ENCODE measurements around the gene NR4A3.
"Not testable (repeated sequence)": the region's sequence is repeated elsewhere in the genome, so short reads cannot be mapped to it uniquely, and the experiment has no call there.

The NR4A3 gene

DNA sequence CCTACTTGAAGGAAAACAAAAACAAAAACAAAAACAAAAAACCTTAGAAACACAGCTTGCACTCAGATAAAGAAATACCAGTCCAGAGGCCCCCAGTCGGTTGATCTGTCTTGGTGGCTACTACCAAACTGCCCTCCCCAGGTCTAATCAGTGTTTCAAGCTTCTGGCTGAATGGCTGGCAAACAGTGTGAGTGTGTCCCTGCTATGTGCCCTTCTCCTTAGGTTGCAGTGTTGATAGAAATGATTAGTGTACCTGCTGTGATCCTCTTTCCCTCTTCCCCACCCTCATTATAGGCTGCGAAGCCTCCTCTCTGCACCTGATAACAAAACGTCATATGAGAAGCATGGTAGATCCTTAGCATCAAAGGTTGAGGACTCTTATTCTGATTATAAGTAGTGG is 12.8 kb downstream of the NR4A3 start:
- DNase-seq (ENCODE audit: low read depth) = no peak

DNA sequence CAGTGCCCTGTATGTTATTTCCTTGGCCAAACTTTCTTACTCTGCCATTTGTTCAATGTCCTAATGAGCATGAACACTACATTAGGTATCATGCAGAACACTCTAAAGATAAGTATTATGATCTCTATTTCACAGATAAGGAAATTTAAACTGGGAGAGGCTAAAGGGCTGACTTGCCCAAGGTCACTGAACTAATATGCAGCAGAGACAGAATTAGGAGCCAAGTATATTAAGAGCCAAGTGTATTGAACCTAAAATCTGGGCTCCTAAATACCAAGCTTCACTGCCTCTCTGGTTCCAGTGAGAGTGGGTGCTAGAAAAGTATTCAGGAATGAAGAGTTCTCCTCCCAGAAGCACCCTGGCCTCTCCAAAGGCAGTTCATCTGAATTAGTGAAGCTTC is 13.5 kb downstream of the NR4A3 start:
- no peak for DNase-seq (ENCODE audit: low read depth)

DNA sequence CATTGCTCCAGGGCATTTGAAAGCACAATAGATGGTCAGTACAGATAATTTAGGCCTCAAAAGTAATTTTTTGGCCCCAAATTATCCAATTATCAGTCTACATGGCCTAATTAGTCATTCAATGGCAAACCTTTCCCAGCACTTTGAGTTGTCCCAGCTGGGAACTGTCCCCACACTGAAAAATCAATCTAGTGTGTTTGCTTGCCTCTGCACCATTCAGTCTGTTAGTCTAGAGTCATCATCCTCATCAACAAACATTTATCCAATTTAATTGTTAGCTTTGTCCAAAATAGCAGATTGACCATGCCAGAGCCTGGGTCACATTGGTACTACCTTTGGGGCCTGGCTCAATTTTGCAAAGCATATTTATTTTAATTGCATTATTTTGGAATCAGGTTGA is 13.9 kb downstream of the NR4A3 start:
- no peak for DNase-seq (ENCODE audit: low read depth)

DNA sequence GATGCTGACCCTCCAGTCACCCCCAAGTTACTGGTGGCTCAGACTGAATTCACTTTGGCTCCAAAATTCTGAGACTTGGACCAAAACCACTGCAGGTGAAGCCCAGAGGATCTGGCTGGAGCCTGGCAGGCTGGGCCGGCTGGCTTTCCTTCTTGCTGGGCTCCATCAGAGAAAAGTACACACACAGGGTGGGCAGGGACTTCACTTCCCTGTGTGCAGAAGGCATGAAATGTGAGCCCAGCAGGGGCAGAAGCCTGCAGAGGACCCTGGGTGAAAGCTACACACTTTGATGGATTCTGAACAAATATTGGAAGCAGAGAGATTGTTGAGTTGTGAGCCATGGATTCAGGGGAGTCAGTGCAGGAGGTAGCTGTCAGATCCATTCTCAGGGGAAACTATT is 18.4 kb downstream of the NR4A3 start:
- DNase-seq (ENCODE audit: low read depth) = no peak

DNA sequence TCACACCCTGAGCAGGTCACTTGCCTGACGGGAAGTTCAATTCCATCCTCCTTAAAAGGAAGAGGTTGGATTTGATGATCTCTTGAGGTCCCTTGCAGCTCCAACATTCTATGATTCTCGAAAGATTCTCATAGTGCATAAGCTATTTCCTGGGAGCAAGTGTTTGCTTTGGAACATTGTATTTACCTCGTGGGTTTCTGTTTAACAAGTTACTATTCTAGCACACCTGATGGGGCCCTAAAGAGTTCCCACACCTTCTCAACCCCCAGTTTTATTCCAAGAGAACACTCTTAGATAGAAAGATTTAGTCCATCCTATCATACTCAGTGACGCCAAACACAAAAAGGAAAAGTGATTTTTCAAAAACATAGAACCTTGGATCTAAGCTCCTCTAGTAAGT is 23.4 kb downstream of the NR4A3 start:
- DNase-seq (ENCODE audit: low read depth) = no peak

DNA sequence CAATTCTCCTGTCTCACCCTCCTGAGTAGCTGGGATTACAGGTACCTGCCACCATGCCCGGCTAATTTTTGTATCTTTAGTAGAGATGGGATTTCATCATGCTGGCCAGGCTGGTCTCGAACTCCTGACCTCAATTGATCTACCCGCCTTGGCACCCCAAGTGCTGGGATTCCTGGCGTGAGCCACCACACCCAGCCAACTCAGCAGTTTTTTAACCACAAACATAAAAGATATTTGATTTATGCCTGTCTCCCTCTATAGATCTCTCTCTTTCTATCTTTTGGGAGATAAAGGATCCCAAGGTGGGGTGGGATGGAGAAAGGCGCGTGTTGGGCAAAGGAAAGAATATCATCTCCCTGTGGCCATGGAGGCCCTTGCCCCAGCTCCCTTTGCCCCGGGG is 26.8 kb downstream of the NR4A3 start:
- DNase-seq (ENCODE audit: low read depth) = no peak

DNA sequence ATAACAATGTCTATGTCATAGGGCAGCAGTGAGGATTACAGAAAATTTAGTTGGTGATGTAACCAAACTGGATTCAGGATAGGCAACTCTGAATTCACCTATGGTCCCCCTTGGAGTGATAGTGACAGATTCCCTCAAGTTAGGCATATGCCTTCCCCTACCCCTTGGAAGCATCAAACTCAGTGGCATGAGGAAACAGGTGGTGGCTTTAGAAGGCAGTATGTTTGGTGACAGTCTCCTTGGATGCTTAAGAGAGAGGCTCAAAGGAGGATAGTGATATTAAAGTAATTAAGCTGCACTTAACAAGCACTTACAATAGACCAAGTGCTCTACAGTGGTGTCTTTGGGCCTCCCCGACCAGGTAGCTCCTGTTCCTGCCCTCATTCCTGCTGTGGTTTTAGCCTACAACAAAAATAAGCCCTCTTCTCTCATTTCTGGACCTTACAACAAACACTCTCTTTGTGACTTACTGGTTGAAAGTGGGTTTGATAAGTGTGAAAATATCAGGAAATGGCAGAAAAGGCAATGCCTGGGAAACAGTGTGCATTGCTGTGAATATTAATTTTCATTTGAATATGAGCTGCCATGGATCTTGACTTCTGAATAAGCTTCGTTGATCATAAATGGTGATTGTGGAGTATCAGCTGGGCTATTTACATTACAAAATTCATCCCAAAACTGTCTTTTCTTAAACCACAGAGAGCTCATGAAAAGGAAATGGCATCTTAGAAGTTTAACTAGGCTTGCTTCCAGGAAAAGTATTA is 29.2 kb downstream of the NR4A3 start:
- no peak for DNase-seq (ENCODE audit: low read depth)

DNA sequence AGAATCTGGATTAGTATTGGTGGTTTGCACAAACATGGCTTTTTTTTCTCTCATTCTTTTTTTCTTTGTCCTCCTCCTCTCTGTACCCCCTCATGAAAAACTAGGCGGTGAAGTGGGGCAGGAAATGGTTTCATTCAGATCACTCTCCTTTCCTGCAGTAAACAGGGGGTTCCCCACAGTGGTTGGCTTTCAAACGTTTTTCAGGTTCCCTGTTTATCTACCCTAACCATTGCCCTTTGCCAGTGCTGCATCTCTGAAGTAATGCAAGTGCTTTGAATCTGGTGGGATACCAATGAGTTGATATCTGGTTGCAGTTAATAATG is 29.8 kb downstream of the NR4A3 start:
- DNase-seq (ENCODE audit: low read depth) = no peak

DNA sequence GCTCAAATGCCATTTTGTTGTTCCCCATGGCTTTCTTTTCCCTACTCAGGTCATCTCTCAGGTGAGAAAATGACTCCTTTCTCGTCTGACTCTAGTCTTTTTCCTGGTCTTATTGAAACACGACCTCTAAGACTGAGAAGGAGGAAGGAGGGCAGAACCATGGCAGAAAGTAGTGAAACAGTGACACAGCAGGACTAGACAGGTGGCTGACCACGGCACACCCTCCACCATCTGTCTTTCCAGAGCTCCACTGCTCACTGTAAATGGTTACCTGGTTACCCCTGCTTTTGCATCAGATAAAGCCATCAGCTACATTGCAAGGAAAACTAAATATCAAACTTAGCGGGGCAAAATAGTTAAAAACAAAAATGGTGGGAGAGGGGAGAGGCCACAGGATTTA is 30.9 kb downstream of the NR4A3 start:
- no peak for DNase-seq (ENCODE audit: low read depth)

DNA sequence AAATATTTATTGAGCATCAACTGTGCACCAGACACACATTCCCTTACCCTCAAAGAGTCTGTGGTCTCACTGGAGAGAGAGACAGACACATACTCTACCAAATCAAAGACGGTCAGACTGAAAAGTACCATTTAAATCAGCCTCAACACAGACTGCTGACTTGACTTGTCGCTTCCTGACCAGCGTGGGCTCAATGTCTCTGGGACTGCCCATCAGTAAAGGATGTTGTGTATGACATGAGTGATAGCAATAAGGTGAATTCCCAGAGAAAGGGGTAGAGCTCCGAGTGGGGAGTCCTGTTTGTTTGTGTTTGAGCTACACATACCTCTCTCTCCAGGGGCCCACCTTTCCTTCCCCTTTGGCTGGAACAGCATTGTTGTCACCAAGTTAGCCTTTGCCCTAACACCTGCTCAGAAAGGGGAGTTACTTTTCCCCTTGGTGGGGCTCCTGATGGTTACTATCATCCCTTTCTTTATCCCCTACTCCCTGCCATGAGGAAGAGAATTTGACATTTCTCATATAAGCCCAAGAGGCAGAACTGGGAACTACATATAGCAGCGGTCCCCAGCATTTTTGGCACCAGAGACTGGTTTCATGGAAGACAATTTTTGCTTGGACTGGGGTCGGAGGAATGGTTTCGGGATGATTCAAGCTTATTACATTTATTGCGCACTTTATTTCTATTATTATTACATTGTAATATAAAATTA is 33.9 kb downstream of the NR4A3 start:
- no peak for DNase-seq (ENCODE audit: low read depth)

DNA sequence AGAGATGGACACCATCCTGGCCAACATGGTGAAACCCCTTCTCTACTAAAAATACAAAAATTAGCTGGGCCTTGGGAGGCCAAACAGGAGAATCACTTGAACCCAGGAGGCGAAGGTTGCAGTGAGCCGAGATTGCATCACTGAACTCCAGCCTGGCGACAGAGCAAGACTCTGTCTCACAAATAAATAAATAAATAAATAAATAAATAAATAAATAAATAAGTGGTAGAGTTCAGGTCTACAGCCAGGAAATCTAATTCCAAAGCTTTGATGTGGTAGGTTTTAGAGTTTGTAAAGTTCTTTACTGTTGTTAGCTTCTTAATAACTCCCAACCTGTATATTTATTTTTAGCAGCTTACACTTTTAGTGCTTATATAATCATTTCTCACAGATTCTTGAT is 35.9 kb downstream of the NR4A3 start:
- DNase-seq (ENCODE audit: low read depth) = not testable (repeated sequence)

DNA sequence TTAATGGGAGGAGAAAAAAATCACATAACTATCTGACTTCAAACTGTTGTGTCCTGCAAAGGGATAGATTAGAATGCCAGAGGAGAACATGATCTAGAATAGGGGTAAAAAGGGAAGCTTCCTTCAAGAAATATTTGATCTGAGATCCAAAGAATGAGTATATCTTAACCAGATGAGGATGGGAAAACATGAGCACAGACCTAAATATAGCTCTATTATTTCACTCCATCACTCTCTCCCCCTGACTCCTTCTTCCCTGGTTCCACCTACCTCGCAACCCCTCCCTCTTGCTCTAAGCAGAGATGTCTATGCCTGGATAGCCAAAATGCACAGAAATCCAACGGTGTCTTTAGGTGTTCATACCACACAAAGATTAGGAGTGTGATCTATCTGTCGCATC is 36.4 kb downstream of the NR4A3 start:
- no peak for DNase-seq (ENCODE audit: low read depth)

DNA sequence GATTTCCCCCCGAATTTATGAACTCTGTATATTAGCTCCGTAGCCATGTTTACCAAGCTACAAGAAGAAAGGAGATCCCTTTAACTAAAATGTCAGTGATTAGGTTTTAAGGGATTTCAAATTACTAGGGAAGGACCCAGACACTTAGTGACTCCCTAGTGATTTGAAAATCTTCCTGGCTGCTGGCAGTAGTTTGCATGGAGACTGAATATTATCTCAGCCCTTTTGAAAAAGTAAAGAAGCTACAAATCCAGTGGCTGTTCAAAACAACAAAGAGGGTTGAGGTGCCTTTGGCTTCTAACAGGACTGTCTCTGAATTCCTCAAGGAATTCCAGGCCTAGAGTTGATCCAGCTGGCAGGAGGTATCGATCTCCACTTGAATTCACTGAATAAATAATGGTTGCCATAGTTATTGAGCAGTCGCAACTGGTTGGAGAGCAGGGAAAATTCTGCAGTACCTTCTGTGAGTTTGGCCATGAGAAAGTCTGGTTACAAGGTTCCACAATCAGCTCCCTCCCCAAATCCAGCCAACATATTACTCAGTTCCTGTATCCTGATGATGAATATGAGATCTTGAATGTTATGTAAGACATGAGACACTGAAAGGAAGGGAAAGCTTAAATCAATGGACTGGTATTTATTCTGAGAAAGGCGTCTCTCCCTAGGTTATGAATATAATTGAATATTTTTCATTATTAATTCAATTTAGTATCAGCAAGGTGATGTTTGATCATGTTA is 37.7 kb downstream of the NR4A3 start:
- DNase-seq (ENCODE audit: low read depth) = peak; percentile 56

DNA sequence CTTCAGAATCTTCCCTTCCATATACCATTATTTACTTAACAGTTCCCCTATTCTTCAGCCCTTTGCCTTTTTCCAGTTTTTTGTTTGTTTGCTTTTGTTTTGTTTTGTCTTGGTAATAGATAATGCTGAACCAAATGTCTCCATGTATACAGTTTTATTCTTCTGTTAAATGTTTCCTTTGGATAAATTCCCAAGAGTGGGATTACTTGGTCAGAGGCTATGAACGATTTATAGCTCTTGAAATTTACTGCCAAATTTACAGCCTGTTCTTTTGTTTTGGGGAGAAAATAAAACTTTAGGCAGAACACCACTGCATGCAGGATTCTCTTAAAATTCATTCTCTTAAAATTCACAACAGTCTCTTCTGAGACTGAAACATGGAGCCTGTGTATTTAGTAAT is 38.6 kb downstream of the NR4A3 start:
- no peak for DNase-seq (ENCODE audit: low read depth)

DNA sequence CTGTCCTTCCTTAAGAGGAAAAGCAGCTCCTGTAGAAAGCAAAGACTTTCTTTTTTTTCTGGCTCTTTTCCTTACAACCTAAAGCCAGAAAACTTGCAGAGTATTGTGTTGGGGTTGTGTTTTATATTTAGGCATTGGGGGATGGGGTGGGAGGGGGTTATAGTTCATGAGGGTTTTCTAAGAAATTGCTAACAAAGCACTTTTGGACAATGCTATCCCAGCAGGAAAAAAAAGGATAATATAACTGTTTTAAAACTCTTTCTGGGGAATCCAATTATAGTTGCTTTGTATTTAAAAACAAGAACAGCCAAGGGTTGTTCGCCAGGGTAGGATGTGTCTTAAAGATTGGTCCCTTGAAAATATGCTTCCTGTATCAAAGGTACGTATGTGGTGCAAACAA is 42.3 kb downstream of the NR4A3 start:
- DNase-seq (ENCODE audit: low read depth) = no peak

DNA sequence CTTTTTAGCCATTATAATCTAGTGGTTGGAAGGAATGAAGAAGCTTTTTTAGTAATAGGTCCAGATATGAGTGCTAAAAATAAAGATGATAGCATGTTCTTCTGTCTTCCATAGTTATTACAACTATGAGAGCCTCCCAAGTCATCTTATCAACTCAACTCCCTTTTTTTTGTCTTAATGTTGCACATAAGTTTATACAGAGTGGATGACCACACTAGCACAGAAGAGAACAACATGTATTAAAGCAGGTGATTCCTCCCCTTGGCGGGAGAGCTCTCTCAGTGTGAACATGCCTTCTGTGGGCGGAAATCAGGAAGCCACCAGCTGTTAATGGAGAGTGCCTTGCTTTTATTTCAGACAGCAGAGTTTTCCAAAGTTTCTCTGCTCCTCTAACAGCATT is 44.7 kb downstream of the NR4A3 start:
- no peak for DNase-seq (ENCODE audit: low read depth)

DNA sequence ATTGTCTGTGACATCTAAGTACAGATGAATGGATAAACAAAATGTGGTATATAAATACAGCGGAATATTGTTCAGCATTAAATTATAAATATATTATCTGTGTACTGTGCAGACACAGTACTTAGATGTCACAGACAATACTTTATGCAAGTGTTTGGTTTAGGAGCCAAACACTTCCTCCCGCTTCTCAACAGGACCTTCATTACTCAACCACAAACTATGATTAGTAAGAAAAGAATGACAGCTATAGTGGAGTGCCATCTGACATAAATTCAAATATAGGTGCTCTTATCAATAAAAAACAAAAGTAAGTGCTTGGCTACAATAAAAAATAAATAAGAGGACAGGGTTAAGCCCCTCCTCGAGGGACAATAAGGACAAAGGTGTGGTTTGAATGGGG is 45.9 kb downstream of the NR4A3 start:
- DNase-seq (ENCODE audit: low read depth) = peak; percentile 50

DNA sequence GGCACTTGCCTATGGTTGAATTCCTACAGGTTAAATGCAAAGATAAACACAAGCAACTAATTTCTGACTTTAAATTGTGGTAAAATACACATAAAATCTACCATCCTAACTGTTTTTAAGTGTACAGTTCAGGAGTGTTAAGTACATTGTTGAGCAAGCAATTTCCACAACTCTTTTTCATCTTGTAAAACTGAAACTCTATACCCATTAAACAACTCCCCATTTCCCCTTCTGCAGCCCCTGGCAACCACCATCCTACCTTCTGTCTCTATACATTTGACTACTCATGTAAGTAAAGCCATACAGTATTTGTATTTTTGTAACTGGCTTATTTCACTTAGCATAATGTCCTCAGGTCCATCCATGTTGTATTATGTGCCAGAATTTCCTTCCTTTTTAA is 46.3 kb downstream of the NR4A3 start:
- no peak for DNase-seq (ENCODE audit: low read depth)

DNA sequence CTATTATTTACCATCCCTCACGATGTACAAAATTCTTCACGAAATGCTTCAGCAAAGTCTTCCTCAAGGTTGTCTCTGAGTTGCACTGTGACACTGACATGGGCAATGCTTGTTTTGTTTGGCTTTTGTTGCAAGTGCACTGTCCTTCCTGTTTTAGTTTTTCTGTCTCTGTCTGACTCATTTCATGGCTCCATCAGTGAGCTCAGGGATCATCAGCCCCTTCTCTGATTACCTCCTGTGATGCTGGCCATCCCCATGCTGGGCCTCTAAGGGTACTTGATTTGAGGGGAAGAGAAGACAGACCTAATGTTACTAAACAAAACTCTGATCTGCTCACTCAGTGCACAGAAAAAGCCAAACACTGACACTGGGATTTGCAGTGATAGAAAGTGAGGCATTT is 47.2 kb downstream of the NR4A3 start:
- peak; percentile 32 for DNase-seq (ENCODE audit: low read depth)

DNA sequence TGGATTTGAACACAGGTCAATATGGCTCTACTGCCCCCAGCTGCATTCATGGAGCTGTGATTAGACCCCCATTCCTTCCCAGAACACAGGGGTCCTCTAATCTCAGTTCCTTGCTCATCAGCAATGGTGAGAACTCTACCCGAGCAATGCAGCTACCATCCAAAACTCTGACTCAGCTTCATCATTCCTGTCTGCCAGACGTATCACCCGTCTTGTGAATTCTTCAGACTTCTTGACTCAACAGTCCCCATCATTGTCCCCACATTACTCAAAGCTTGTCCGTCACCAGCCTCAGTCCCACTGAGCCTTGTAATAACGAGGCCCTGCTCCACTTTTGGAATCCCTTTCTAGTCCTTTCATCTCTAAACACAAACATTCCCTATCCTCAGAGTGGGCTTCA is 48.4 kb downstream of the NR4A3 start:
- DNase-seq (ENCODE audit: low read depth) = peak; percentile 63

DNA sequence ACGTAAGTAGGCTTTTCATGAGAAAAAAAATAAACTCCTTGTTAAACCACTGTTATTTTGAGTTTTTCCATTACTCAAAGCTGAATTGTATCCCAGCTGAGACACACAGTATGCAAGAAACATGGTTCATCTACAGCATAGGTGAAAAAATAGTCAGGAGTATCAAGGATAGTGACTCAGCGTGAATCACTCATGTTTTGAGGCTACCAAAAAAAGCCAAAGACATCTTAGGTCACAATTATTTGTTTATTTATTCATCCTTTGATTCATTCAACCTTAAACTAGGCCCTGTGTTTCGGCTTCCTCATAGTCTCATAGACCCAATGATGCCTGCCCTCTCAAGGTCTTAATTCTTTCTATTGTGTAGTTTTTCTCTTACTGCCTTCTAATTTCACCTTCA is 51.8 kb downstream of the NR4A3 start:
- DNase-seq (ENCODE audit: low read depth) = peak; percentile 91

DNA sequence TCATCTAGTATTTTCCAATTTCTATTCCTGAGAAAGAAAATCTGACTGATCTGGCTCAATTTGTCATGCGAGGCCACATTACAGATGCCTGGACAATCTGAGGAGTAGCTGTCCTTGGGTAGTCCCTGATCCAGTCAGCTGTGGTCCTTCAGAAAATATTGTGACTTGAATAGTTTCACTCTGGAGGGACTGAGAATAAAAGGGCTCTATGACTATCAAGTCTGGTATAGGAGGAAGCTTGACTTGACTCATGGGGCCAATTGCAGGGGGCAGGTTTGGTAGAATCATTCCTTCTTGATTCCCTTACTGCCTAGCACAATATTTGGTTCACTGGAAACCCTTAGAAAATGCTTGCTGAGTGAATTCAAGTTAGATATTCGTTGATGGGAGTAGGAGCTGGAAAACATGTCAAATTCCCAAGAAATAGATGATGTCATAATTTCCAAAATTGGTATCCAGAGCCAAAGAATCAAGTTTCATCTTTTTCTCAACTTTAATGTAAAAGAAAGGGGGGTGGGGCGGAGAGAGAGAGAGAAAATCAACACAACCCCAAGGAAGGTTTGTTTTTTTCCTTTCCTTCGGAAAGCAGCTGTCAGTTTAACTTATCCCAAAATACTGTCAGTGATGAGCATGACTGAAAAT is 52.4 kb downstream of the NR4A3 start:
- peak; percentile 24 for DNase-seq (ENCODE audit: low read depth)

DNA sequence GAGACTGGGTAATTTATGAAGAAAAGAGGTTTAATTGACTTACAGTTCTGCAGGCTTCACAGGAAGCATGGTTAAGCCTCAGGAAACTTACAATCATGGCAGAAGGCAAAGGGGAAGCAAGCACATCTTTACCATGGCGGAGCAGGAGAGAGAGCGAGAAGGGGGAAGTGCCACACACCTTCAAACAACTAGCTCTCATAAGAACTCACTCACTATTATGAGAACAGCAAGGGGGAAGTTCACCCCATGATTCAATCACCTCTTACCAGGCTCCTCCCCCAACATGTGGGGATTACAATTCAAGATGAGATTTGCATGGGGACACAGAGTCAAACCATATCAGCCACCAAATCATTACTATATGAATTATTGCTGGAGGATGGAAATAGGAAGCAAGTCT is 54.5 kb downstream of the NR4A3 start:
- no peak for DNase-seq (ENCODE audit: low read depth)
